Smooth muscle cell (in vitro differentiated cells): ENCODE results near the gene ZNF451. TPM values are rescaled to one million over a fixed set of nuclear protein-coding genes. Genes with fewer than 3 reads are reported as not detected.

Source experiments
- DNase-seq: peaks from one replicate; lab custom pipeline; 2025; ENCODE audit not compliant: unreplicated experiment; lab: John Stamatoyannopoulos, UW
- H2AFZ ChIP-seq: fragments of 200-600 bp; sonication (generic); 2 replicates; pipeline ENCODE4 v1.6.0; 2016; ENCODE audit warnings: antibody characterized with exemption, low read depth, mild to moderate bottlenecking
- H3F3A ChIP-seq: fragments of 200-600 bp; sonication (generic); 2 replicates; pipeline ENCODE4 v1.6.0; 2017; ENCODE audit warnings: antibody characterized with exemption, low read depth
- H3K27ac ChIP-seq: fragments of 200-600 bp; sonication (generic); 2 replicates; pipeline ENCODE4 v1.5.1; 2016; ENCODE audit warnings: low read depth, mild to moderate bottlenecking
- H3K27me3 ChIP-seq: fragments of 200-600 bp; sonication (generic); 2 replicates; pipeline ENCODE4 v1.6.1; 2016; ENCODE audit warnings: low read depth, mild to moderate bottlenecking
- H3K36me3 ChIP-seq: fragments of 200-600 bp; sonication (generic); 2 replicates; pipeline ENCODE4 v1.5.1; 2016; ENCODE audit warnings: low read depth
- H3K4me1 ChIP-seq: fragments of 200-600 bp; sonication (generic); 2 replicates; pipeline ENCODE4 v1.5.1; 2016; ENCODE audit warnings: low read depth
- H3K4me2 ChIP-seq: fragments of 200-600 bp; sonication (generic); 2 replicates; pipeline ENCODE4 v1.6.0; 2016; ENCODE audit warnings: mild to moderate bottlenecking
- H3K4me3 ChIP-seq: fragments of 200-600 bp; sonication (generic); 2 replicates; pipeline ENCODE4 v1.5.1; 2016; ENCODE audit warnings: mild to moderate bottlenecking
- H3K79me2 ChIP-seq: fragments of 200-600 bp; sonication (generic); 2 replicates; pipeline ENCODE4 v1.6.0; 2016; ENCODE audit warnings: low read depth, mild to moderate bottlenecking
- H3K9ac ChIP-seq: fragments of 200-600 bp; sonication (generic); 2 replicates; pipeline ENCODE4 v1.6.0; 2016; ENCODE audit warnings: low read depth
- H3K9me3 ChIP-seq: fragments of 200-600 bp; sonication (generic); replicated peaks from 2 replicates; pipeline ENCODE4 v1.5.1; 2016; ENCODE audit warnings: low read depth
- H4K20me1 ChIP-seq: fragments of 200-600 bp; sonication (generic); 2 replicates; pipeline ENCODE4 v1.6.0; 2016; ENCODE audit warnings: low read depth
- CTCF ChIP-seq: fragments of 200-600 bp; sonication (generic); IDR thresholded peaks from 2 replicates; pipeline ENCODE4 v1.5.1; 2017; ENCODE audit warnings: borderline replicate concordance, mild to moderate bottlenecking, antibody characterized with exemption; ENCODE audit not compliant: insufficient read depth, poor library complexity, severe bottlenecking
- WGBS: methylation state at CpG from one replicate; pipeline ENCODE4 v1.1.7; 2016; ENCODE audit warnings: low lambda C conversion rate; 5-methylcytosine and 5-hydroxymethylcytosine counted together
- polyA plus RNA-seq: library from polyadenylated mRNA; unstranded; fragments of >200 nt; fragmentation: Nextera tagmentation; extraction: Ambion mirVana; gene quantifications from 2 replicates; pipeline ENCODE4 v1.2.1, GENCODE V29; 2016
- total RNA-seq: library from RNA; depleted of rRNA; stranded (reverse); fragments of >200 nt; gene quantifications from 2 replicates; pipeline ENCODE4 v1.2.3, GENCODE V29; 2014

ZNF451 gene
- total and polyA plus RNA-seq, 2 experiments from 2014 or later = 21.1 to 76.5 TPM

GRCh38 chr6:57134954-57135353 lies 45.0 kb downstream of the ZNF451 start:
- no peak for TF ChIP-seq CTCF
- peaks cover 11% of the 10 kb centered on the region for H3K79me2 ChIP-seq
- H3K36me3 ChIP-seq = peaks cover 5% of the 10 kb centered on the region
- peaks cover 26% of the 10 kb centered on the region for H4K20me1 ChIP-seq
- H2AFZ ChIP-seq = no peak overlapping the region
- H3K27ac ChIP-seq = no peak overlapping the region
- no peak for DNase-seq
- H3K9me3 ChIP-seq = no peaks in the 10 kb centered on the region
- no peak overlapping the region for H3K4me2 ChIP-seq
- no peak overlapping the region for H3K9ac ChIP-seq
- no peaks in the 10 kb centered on the region for H3K4me1 ChIP-seq
- no peaks in the 10 kb centered on the region for H3K27me3 ChIP-seq
- WGBS = 89% methylated on average over 1 of the region's 1 CpG
- no peaks in the 10 kb centered on the region for H3F3A ChIP-seq
- no peak overlapping the region for H3K4me3 ChIP-seq

GRCh38 chr6:57135885-57136284 lies 45.9 kb downstream of the ZNF451 start:
- Histone ChIP-seq H4K20me1 (peaks cover 17% of the 10 kb centered on the region), H3K4me2 (no peak overlapping the region), H3K9ac (no peak overlapping the region), H3K79me2 (peaks cover 7% of the 10 kb centered on the region), H3K27ac (no peak overlapping the region), H3K4me3 (no peak overlapping the region), H2AFZ (no peak overlapping the region), H3F3A (no peaks in the 10 kb centered on the region), H3K9me3 (no peaks in the 10 kb centered on the region), H3K4me1 (no peaks in the 10 kb centered on the region), H3K36me3 (peaks cover 5% of the 10 kb centered on the region), H3K27me3 (no peaks in the 10 kb centered on the region)
- no peak for TF ChIP-seq CTCF
- 79% methylated on average over 1 of the region's 1 CpG for WGBS
- DNase-seq = no peak

- Histone ChIP-seq H3K4me1 (no peaks in the 10 kb centered on the region), H3K9me3 (no peaks in the 10 kb centered on the region), H3K36me3 (peaks cover 19% of the 10 kb centered on the region), H4K20me1 (peaks cover 2% of the 10 kb centered on the region), H3K79me2 (no peaks in the 10 kb centered on the region), H2AFZ (no peak overlapping the region), H3K4me3 (no peak overlapping the region), H3K9ac (no peak overlapping the region), H3K27ac (no peak overlapping the region), H3K27me3 (no peaks in the 10 kb centered on the region), H3F3A (no peaks in the 10 kb centered on the region), H3K4me2 (no peak overlapping the region)
- no peak for DNase-seq
- TF ChIP-seq CTCF = no peak
- WGBS = 98% methylated on average over 2 of the region's 2 CpGs
Measured at GRCh38 chr6:57137350-57137749, 47.4 kb downstream of the ZNF451 start.

- H2AFZ ChIP-seq = no peak overlapping the region
- H4K20me1 ChIP-seq = no peaks in the 10 kb centered on the region
- TF ChIP-seq CTCF = no peak
- H3K9ac ChIP-seq = no peak overlapping the region
- 95% methylated on average over 11 of the region's 11 CpGs for WGBS
- H3K4me3 ChIP-seq = no peak overlapping the region
- no peaks in the 10 kb centered on the region for H3K9me3 ChIP-seq
- DNase-seq = no peak
- peaks cover 25% of the 10 kb centered on the region for H3K36me3 ChIP-seq
- H3K4me1 ChIP-seq = no peaks in the 10 kb centered on the region
- H3K27ac ChIP-seq = no peak overlapping the region
- H3K79me2 ChIP-seq = no peaks in the 10 kb centered on the region
- H3K27me3 ChIP-seq = no peaks in the 10 kb centered on the region
- no peak overlapping the region for H3K4me2 ChIP-seq
- no peaks in the 10 kb centered on the region for H3F3A ChIP-seq
Measured at GRCh38 chr6:57138026-57138425, 48.0 kb downstream of the ZNF451 start.
